ENCODE measurements around the gene PITPNB. TPM values are rescaled to one million over a fixed set of nuclear protein-coding genes. Genes with fewer than 3 reads are reported as not detected.

The PITPNB gene
- total and polyA plus RNA-seq, 2 of the 13 experiments (the other 11 are each of a cell fraction or from before 2014, with no cell fraction given): 17.0 to 30.1 TPM

DNA sequence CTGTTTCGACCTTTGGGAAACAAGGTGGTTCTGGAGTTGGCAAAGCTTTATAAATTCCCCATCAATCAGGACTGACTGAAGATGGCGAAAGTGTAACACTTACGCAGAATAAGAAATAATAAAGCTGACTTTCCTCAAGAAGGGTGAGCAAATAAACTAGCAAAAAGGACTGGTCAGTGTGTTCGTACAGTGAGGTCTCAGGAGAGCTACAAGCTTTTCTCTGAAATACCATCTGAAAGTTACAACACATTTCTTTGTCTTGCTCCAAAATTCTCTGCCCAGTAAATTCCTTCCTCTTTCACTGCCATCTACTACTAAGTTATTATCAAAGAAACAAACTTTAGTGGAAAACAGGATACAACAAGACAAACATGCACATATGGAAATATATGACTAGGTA, 13.4 kb downstream of the PITPNB start:
- in situ Hi-C loops (cut with HindIII; ENCODE audit: extremely low pct_ligation_motif_present, low pct_unique_long_range_greater_than_20kb) (loop anchor here (10.0 kb wide), 1 partner anchor 61 kb away; no protein-coding TSS in a partner anchor), intact Hi-C loops (cut with micrococcal nuclease; ENCODE audit: unreplicated experiment) (no loop called here)
- H3K9me3 ChIP-seq (ENCODE audit: low read length): no peaks in the 10 kb centered on the region
- H3K79me2 ChIP-seq (ENCODE audit: insufficient read depth, low read length): peaks cover 35% of the 10 kb centered on the region
- H3K27me3 ChIP-seq (ENCODE audit: control insufficient read depth in 1 of 2, insufficient read depth in 2 of 2, low read length in 2 of 2): no peaks in the 10 kb centered on the region
- FAIRE-seq: no peak
- no TSS peak for BruUV-seq (replicated peaks)
- ATAC-seq: no peak
- ChIA-PET CTCF (ENCODE audit: low intra/inter-chr PET ratio, low total read pairs) (no interaction called here), POLR2A (no interaction called here)
- H3K4me1 ChIP-seq (ENCODE audit: insufficient read depth, low read length): no peaks in the 10 kb centered on the region
- WGBS (ENCODE audit: low lambda C conversion rate): 71% methylated on average over 4 of the region's 4 CpGs
- no peak overlapping the region for H2AFZ ChIP-seq (ENCODE audit: low read length)
- DNase-seq (ENCODE audit: low spot score): no peak
- H3K36me3 ChIP-seq (replicated peaks in 1 of 2; ENCODE audit: control insufficient read depth in 1 of 2, insufficient read depth in 2 of 2, low read length in 2 of 2): peaks cover 6 to 54% of the 10 kb centered on the region in 2 experiments
- no peak overlapping the region for H3K4me2 ChIP-seq (ENCODE audit: low read depth, low read length)
- H3K9ac ChIP-seq (ENCODE audit: insufficient read depth, low read depth, low read length): no peak overlapping the region
- no peak overlapping the region for H3K27ac ChIP-seq (ENCODE audit: extremely low read length, insufficient read depth, low read length)
- no peaks in the 10 kb centered on the region for H4K20me1 ChIP-seq (ENCODE audit: insufficient read depth, low read length)
- H3K4me3 ChIP-seq (replicated peaks in 1 of 3; ENCODE audit: insufficient read depth in 1 of 3, low read depth in 2 of 3, low read length in 3 of 3): no peak overlapping the region
- TF ChIP-seq, protein P1, sequence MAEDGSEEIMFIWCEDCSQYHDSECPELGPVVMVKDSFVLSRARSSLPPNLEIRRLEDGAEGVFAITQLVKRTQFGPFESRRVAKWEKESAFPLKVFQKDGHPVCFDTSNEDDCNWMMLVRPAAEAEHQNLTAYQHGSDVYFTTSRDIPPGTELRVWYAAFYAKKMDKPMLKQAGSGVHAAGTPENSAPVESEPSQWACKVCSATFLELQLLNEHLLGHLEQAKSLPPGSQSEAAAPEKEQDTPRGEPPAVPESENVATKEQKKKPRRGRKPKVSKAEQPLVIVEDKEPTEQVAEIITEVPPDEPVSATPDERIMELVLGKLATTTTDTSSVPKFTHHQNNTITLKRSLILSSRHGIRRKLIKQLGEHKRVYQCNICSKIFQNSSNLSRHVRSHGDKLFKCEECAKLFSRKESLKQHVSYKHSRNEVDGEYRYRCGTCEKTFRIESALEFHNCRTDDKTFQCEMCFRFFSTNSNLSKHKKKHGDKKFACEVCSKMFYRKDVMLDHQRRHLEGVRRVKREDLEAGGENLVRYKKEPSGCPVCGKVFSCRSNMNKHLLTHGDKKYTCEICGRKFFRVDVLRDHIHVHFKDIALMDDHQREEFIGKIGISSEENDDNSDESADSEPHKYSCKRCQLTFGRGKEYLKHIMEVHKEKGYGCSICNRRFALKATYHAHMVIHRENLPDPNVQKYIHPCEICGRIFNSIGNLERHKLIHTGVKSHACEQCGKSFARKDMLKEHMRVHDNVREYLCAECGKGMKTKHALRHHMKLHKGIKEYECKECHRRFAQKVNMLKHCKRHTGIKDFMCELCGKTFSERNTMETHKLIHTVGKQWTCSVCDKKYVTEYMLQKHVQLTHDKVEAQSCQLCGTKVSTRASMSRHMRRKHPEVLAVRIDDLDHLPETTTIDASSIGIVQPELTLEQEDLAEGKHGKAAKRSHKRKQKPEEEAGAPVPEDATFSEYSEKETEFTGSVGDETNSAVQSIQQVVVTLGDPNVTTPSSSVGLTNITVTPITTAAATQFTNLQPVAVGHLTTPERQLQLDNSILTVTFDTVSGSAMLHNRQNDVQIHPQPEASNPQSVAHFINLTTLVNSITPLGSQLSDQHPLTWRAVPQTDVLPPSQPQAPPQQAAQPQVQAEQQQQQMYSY (CRISPR knock-in tag; IDR thresholded peaks at IDR 0.05): no peak
- TF ChIP-seq KMT2A (CRISPR knock-in tag; IDR thresholded peaks at IDR 0.05): no peak
- no peak for TF ChIP-seq RARA (CRISPR knock-in tag; IDR thresholded peaks at IDR 0.05)
- TF ChIP-seq, protein P2, sequence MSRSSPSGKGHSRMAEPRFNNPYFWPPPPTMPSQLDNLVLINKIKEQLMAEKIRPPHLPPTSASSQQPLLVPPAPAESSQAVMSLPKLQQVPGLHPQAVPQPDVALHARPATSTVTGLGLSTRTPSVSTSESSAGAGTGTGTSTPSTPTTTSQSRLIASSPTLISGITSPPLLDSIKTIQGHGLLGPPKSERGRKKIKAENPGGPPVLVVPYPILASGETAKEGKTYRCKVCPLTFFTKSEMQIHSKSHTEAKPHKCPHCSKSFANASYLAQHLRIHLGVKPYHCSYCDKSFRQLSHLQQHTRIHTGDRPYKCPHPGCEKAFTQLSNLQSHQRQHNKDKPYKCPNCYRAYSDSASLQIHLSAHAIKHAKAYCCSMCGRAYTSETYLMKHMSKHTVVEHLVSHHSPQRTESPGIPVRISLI (CRISPR knock-in tag; IDR thresholded peaks at IDR 0.05; ENCODE audit: borderline replicate concordance): no peak
- TF ChIP-seq ZNF709 (CRISPR knock-in tag; IDR thresholded peaks at IDR 0.05): no peak
- TF ChIP-seq ZSCAN9 (CRISPR knock-in tag; IDR thresholded peaks at IDR 0.05; ENCODE audit: borderline replicate concordance): no peak
- TF ChIP-seq POLR2AphosphoS2 (IDR thresholded peaks at IDR 0.05; ENCODE audit: low read depth, low read length): no peak
